GM12892 (cell line): ENCODE results near the gene SMG9.

Experiments
- DNase-seq: peaks from one replicate; pipeline ENCODE4 v3.0.0; 2011; ENCODE audit not compliant: insufficient read length
- FAIRE-seq: peaks from 2 replicates; lab custom pipeline; 2011; peaks lifted over from hg19 to GRCh38; lab: Jason Lieb, UNC
- POLR2A ChIP-seq: IDR thresholded peaks from 2 replicates; pipeline ENCODE4 v1.6.1; 2011; ENCODE audit warnings: low read depth, low read length, control low read depth
- POLR2AphosphoS5 ChIP-seq: IDR thresholded peaks from 2 replicates; pipeline ENCODE4 v1.6.1; 2011; ENCODE audit warnings: low read depth, low read length, control low read depth
- TAF1 ChIP-seq: IDR thresholded peaks from 2 replicates; pipeline ENCODE4 v1.6.1; 2011; ENCODE audit warnings: low read depth, mild to moderate bottlenecking, control low read depth, low read length, borderline replicate concordance

The SMG9 gene

DNA sequence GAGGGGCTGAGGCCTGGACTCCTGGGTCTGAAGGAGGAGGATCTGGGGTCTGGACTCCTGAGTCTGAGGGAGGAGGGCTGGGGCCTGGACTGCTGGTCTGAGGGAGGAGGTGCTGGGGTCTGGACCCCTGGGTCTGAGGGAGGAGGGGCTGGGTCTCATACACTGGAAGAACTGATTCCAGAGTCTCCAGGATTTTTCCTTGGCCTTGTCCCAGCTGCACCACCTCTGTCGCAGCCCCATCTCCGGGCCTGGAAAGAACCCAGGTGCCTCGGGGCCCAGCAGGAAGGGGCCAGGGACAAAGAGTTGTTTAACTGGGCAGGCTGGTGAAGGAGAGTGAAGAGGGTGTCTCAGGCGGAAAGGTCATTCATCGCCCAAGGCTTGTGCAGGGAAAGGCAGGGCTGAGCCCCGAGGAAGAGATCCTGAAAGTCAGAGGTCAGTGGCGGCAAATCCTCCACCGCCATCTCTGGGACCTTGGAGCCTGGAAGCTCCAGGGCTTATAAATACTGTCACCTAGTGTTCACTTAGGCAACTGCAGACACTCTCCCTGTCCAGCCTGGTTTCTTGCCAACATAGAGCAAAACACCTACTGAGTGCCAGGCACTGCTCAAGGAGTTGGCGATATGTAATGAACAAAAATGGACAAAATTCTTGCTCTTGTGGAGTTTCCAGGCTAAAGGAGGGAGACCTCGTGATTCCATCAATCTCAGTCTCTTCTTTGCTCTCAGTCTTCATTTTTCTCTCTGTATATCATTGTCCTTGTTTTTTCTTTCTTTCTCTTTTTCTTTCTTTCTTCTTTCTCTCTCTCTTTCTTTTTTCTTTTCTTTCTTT, 30.4 kb upstream of the SMG9 start:
- TF ChIP-seq TAF1 (no peak), POLR2AphosphoS5 (no peak), POLR2A (no peak)
- DNase-seq (no peak), FAIRE-seq (peak; percentile 70)

GRCh38 chr19:43784241-43784980, 29.6 kb upstream of the SMG9 start:
- peak; percentile 87 for FAIRE-seq
- peak; percentile 38 for DNase-seq
- TF ChIP-seq POLR2A (peak; percentile 40; the same call in 1 of the 2 replicates), POLR2AphosphoS5 (peak; percentile 55; the same call in 1 of the 2 replicates), TAF1 (no peak)

DNA sequence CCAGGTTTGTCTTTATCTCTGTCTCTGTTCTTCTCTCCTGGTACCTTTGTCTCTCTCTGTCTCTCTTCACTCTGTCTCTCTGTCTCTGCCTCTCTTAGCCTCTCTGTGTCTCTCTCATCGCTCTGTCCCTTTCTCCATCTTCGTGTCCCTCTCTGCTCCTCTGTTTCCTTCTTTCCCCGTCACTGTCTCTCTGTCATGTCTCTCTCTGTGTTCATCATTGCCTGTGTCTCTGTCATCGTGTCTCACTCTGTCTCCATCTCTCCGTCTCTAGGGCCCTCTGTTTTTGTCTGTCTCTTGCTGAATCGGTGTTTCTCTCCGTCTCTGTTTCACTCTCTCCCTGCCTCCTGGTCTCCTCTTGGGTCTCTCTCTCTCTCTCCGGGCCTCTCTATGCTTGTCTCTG, 28.9 kb upstream of the SMG9 start:
- DNase-seq, result no peak
- TF ChIP-seq TAF1 (no peak), POLR2A (no peak), POLR2AphosphoS5 (no peak)

GRCh38 chr19:43782689-43783231, 28.0 kb upstream of the SMG9 start:
- peak; percentile 38 for FAIRE-seq
- peak; percentile 23 for DNase-seq

More for the DNA sequence above, 28.9 kb upstream of the SMG9 start:
- no peak for FAIRE-seq

GRCh38 chr19:43782311-43782660, 27.5 kb upstream of the SMG9 start:
- TF ChIP-seq POLR2AphosphoS5 (no peak), POLR2A (no peak), TAF1 (no peak)
- DNase-seq, result no peak
- no peak for FAIRE-seq

More at GRCh38 chr19:43782689-43783231, 28.0 kb upstream of the SMG9 start:
- TF ChIP-seq TAF1 (no peak), POLR2A (peak; percentile 45; the same call in 1 of the 2 replicates)

DNA sequence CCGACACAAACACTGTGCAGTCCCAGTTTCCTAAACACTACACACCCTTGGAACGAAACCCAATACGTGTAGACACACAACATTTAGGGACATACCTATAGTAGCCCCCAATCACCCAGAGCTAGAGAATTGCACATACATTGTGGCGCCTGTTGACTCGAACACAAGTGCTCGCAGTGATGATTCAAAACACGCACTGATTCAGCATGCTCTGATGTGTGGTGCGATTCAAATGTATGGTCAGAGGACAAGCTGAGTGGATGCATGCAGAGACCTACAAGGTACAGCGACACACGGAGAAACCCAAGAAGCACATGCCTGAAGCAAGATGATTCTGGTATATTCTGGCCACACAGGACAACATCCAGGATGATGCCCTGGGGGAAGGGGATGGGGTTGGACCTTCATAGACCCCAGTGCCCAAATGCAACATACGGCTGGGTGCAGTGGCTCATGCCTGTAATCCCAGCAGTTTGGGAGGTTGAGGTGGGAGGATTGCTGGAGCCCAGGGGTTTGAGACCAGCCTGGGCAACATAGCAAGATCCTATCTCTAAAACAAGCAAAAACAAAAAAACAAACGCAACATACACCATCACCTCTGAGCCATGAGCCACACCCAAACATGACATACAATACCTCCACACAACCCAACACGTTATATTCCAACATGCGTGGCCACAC, 27.0 kb upstream of the SMG9 start:
- FAIRE-seq (no peak), DNase-seq (no peak)
- TF ChIP-seq POLR2A, result no peak
- TF ChIP-seq POLR2AphosphoS5, result no peak
- TF ChIP-seq TAF1, result no peak

DNA sequence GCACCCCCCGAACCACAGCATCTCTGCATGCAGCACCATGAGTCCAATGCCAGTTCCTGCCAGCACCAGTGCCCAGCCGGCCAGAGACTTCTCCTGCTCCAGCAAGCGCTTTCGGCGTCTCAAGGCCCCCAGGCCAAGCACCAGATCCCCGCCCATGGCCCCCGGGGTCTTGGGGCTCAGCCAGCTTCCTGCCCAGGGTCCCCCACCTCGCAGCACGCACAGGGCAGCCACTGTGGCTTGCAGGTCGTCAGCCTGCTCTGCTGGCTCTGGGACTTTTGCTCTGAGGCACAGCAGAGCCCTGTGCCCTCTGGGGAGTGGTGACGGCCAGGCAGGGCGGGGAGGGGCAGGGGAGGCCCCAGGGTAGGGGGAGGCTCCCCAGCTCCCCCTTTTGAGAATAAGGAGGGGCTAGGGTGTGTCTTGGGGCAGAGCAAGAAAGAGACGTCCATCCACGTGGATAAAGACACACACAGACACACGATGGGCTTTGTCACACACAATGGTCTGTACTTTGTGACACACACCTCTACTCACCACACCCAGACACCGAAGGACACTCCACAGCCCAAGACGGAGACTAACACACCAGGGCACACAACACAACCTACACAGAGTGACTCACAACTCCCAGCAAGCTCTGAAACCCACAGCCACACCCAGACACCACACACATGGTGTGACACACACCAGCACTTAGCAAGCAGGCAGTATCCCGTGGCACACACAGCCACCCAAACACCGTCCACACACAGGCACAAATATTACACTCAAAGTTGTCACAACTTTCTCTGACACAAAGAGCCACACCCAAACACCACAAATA, 26.2 kb upstream of the SMG9 start, which contains the start of gene KCNN4:
TSS of gene KCNN4 (minus strand) at position 268 of the 820 bp plus-strand sequence. CDS start at position 156, 112 bp downstream.
- peak; percentile 56 for FAIRE-seq
- peak; percentile 70 for DNase-seq
- TF ChIP-seq TAF1 (peak; percentile 38; the same call in 1 of the 2 replicates), POLR2AphosphoS5 (peak; percentile 70; the same call in 1 of the 2 replicates), POLR2A (peak; percentile 82)

GRCh38 chr19:43779820-43780219, 25.1 kb upstream of the SMG9 start:
- no peak for DNase-seq
- FAIRE-seq, result no peak
- TF ChIP-seq TAF1, result no peak
- TF ChIP-seq POLR2A, result no peak
- TF ChIP-seq POLR2AphosphoS5, result no peak

- FAIRE-seq (no peak), DNase-seq (no peak)
- TF ChIP-seq TAF1 (no peak), POLR2AphosphoS5 (no peak), POLR2A (no peak)
These were observed 24.5 kb upstream of the SMG9 start for GRCh38 chr19:43779147-43779819.
